HG03045 (cell line): ENCODE results near the gene CBL.

Experiments
- ATAC-seq: cut with Tn5 transposase; IDR thresholded peaks from one replicate; pipeline ENCODE4 v1.9.1; 2021; ENCODE audit warnings: mild to moderate bottlenecking, moderate library complexity; ENCODE audit not compliant: unreplicated experiment

CBL gene

DNA sequence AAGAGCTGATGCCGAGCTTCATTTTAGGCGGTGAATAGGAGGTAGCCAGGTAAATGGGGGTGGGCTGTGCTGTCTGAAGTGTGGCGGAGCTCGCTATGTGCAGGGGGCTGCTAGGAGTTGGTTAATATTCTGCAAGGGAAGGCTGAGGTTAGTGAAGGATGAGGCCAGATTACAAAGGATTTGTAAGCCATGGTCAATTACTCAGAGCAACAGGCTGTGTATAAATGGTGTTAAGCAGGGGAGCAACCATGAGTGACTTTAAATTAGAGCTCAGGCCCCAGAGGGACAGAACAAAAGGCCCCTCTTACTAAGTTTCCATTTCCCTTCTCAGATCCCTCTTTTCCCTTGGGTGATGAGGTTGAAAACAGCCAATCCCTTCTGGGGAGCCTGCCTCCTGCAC lies 118.0 kb downstream of the CBL start:
- no peak for ATAC-seq

DNA sequence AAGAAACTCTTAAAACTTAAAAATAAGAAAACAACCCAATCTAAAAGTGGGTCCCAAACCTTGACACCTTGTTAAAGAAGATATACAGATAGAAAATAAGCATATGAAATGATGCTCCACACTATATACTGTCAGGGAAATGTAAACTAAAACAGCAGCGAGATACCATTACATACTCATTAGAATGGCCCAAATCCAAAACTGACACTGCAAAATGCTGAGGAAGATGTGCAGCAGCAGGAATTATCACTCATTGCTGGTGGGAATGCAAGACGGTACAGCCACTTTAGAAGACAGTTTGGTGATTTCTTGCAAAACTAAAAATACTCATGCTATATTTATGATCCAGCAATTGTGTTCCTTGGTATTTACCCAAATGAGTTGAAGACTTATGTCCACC lies 123.2 kb downstream of the CBL start:
- ATAC-seq: no peak

DNA sequence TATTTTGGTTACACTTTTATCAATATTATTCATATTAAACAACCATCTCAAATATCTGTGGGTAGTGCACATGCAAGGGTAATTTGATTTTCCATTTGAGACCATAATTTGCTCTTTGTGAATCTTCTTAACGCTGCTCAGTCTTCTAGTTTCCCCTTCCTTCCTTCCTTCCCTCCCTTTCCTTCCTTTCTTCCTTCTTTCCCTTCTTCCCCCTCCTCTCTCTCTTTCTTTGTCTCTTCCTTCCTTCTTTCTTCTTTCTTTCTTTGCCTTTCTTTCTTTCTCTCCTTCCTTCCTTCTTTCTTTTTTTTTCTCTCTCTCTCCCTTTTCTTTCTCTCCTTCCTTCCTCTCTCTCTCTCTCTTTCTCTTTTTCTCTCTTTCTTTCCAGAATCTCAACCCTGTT lies 124.1 kb downstream of the CBL start:
- ATAC-seq: no peak

- no peak for ATAC-seq
Measured at GRCh38 chr11:119332111-119332765, 126.1 kb downstream of the CBL start.

- peak; percentile 93 for ATAC-seq
Measured at GRCh38 chr11:119334174-119334930, 128.2 kb downstream of the CBL start, which contains the start of gene RNF26. TSS of gene RNF26 (plus strand) at chr11:119334527. CDS start at chr11:119335123, 596 bp downstream.

DNA sequence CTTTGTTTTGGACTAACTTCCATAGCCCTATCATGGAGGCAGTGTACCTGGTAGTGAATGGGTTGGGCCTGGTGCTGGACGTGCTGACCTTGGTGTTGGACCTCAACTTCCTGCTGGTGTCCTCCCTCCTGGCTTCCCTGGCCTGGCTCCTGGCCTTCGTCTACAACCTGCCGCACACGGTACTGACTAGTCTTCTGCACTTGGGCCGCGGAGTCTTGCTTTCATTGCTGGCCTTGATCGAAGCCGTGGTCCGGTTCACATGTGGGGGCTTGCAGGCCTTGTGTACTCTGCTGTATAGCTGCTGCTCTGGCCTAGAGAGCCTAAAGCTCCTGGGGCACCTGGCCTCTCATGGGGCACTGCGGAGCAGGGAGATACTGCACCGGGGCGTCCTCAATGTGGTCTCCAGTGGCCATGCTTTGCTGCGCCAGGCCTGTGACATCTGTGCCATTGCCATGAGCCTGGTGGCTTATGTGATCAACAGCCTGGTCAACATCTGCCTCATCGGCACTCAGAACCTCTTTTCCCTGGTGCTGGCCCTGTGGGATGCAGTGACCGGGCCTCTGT lies 129.0 kb downstream of the CBL start:
- ATAC-seq: no peak

GRCh38 chr11:119335655-119336543 lies 129.8 kb downstream of the CBL start:
- no peak for ATAC-seq

- no peak for ATAC-seq
Measured at GRCh38 chr11:119336744-119337469, 130.8 kb downstream of the CBL start.

DNA sequence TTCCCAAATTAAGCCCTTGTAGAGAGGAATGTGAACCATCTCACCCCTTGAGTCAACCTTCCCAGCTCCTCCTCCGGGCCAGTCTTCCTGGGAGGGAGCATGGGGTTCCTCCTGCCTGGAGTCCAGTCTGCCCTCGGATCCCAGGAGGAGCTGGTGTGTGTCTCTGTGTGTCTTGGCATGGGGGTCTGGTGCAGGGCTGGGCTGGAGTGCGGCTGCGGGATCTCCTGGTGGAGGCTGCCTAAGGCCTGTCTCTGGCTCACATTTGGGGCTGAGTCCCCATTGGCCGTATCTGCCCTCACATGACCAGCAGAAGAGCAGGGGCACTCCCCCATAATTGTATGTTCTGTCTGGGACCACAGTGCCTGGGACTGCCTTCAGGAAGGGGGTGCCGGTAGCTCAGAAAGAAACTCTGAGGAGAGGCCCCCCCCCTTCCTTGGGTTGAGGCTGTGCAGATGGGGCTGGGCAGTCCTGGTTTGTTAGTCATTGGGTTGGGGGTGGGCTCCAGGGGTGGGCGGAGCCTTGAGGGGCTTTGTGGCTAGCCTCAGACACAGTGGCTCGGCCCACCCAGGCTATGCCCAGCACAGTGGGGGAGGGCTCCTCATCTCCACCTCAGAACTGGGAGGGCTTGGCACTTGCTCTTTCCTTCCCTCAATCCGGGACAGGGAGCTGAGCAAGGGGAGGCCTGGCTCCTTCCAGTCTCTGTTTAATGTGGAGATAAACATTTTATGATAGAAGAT lies 131.6 kb downstream of the CBL start:
- no peak for ATAC-seq

DNA sequence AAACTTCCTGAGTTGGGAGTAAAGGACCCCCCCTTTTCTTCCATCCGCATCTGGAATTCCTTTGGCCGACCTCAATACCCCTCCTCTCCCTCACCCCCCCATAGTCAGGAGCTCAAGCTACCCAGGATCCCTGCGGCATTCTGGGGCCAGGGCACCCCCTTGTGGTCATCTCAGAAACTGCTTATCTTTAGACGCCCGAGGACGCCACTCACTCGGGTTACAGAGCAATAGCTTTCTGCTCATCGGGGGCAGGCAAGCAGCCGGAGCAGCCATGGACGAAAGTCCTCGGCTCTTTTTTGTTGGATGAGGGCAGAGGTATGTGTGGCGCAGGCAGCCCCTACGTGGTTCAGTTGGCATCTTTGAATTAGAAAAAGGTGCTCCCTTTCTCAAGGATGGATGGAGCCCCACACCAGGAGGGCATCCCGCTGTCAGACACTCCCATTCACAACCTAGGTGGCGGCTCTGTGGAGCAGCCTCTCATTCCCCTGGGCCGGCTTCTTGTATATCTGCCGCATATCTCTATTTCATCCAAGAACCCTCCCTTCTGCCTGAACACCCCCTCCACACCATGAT lies 132.3 kb downstream of the CBL start:
- no peak for ATAC-seq

- ATAC-seq: no peak
Measured at GRCh38 chr11:119338965-119339588, 132.9 kb downstream of the CBL start.

GRCh38 chr11:119339589-119340334 lies 133.6 kb downstream of the CBL start:
- no peak for ATAC-seq

GRCh38 chr11:119340335-119341221 lies 134.4 kb downstream of the CBL start, which contains the start of gene C1QTNF5:
TSS of gene C1QTNF5 (minus strand) at chr11:119340883. CDS start at chr11:119340397, 486 bp downstream.
- ATAC-seq: no peak

DNA sequence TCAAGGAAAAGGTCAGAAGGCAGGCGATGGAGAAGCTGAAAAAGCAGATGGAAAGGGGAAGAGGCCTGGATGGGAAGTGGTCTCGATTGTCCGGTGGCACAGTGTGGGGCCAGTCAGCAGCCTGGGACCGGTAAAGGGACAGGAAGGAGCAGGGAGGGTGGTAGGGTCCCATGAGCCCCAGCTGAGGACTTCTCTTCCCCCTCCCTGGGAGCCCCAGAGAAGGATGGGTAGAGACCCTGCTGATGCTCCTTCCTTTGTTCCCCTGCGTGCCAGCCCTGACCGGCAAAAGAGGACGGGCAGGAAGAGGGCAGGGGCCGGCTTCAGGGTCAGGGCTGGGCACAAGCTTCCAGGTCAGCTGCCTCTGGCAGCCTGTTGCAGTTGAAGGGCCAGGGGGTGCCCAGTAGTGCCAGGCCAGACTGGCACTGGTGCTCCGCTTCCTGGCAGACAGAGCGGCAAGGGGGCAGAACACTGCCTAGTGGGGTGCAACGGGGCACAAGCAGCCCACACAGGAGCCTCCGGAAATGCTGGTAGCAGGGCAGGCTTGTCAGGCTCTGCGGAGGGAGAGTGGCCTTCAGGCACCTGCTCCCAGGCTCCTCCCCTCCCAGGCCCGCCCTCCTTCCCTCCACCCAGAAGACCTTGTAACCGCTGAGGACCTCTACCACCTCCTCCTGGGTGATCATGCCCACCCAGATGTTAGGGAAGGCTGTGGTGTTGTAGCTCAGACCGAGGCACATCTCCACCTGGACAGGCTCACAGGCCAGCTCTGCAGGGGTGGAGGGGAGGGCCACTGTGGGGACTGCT lies 135.3 kb downstream of the CBL start:
- no peak for ATAC-seq

DNA sequence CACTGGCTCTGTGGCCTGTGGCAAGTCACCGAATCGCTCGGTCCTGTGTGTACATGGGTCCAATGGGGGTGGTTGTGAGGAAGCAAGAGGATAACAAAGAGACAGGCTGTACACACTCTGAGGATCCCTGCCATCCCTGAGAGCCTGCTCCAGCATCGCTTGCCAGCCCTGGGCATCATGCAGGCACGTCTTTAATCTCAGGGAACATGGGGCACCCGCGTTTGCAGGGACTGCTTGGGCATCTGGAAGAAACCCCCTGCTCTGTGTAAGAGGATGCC lies 135.8 kb downstream of the CBL start:
- no peak for ATAC-seq

GRCh38 chr11:119342362-119343130 lies 136.4 kb downstream of the CBL start:
- ATAC-seq: no peak
